Glomerular visceral epithelial cell (primary cell): Measurements from ENCODE around the gene TMPRSS12.
"Not testable (repeated sequence)": the region's sequence is repeated elsewhere in the genome, so short reads cannot be mapped to it uniquely, and the experiment has no call there.

Source experiments
- DNase-seq: peaks from one replicate; pipeline ENCODE4 v3.0.0-alpha.2; 2016; ENCODE audit errors: extremely low spot score

Gene TMPRSS12

GRCh38 chr12:50926932-50927331 is 84.2 kb downstream of the TMPRSS12 start:
- not testable (repeated sequence) for DNase-seq

GRCh38 chr12:50927356-50927755 is 84.6 kb downstream of the TMPRSS12 start:
- DNase-seq: no peak

GRCh38 chr12:50927766-50928224 is 85.1 kb downstream of the TMPRSS12 start:
- no peak for DNase-seq

- DNase-seq: no peak
Observed at GRCh38 chr12:50928392-50928791, 85.7 kb downstream of the TMPRSS12 start.

GRCh38 chr12:50929831-50930230 is 87.1 kb downstream of the TMPRSS12 start:
- DNase-seq: no peak

- DNase-seq: peak; percentile 4
Observed at GRCh38 chr12:50930477-50930876, 87.8 kb downstream of the TMPRSS12 start.

GRCh38 chr12:50932787-50933280 is 90.1 kb downstream of the TMPRSS12 start:
- DNase-seq: no peak

- DNase-seq: no peak
Observed at GRCh38 chr12:50933459-50934124, 90.9 kb downstream of the TMPRSS12 start.

- DNase-seq: no peak
Observed at GRCh38 chr12:50934371-50934851, 91.7 kb downstream of the TMPRSS12 start.

- DNase-seq: no peak
Observed at GRCh38 chr12:50934981-50935807, 92.5 kb downstream of the TMPRSS12 start.

- no peak for DNase-seq
Observed at GRCh38 chr12:50936821-50937530, 94.2 kb downstream of the TMPRSS12 start.
